H9 (cell line): ENCODE data around the gene FFAR1. TPM values are rescaled to one million over a fixed set of nuclear protein-coding genes. Genes with fewer than 3 reads are reported as not detected.

Source experiments
- DNase-seq: peaks from one replicate; pipeline ENCODE4 v3.0.0-alpha.2; 2017
- H2AFZ ChIP-seq: one replicate; pipeline ENCODE4 v1.6.1; 2013; ENCODE audit warnings: mild to moderate bottlenecking, low read length, control low read depth, moderate library complexity
- H2AK5ac ChIP-seq: 2 replicates; pipeline ENCODE4 v1.6.1; 2013; ENCODE audit warnings: low read length, control low read depth, mixed read lengths; ENCODE audit not compliant: insufficient read length
- H2BK120ac ChIP-seq: one replicate; pipeline ENCODE4 v1.6.1; 2013; ENCODE audit warnings: low read depth, mild to moderate bottlenecking, low read length, control low read depth, inconsistent platforms; ENCODE audit not compliant: poor library complexity, severe bottlenecking
- H2BK12ac ChIP-seq: 2 replicates; pipeline ENCODE4 v1.6.1; 2013; ENCODE audit warnings: low read length, control low read depth, mixed read lengths, low read depth; ENCODE audit not compliant: insufficient read length
- H2BK15ac ChIP-seq: 2 replicates; pipeline ENCODE4 v1.6.1; 2013; ENCODE audit warnings: low read depth, low read length, control low read depth
- H2BK20ac ChIP-seq: one replicate; pipeline ENCODE4 v1.6.1; 2013; ENCODE audit warnings: low read depth, mild to moderate bottlenecking, low read length, control low read depth, inconsistent platforms; ENCODE audit not compliant: poor library complexity, severe bottlenecking
- H2BK5ac ChIP-seq: 2 replicates; pipeline ENCODE4 v1.6.1; 2013; ENCODE audit warnings: low read length, control low read depth, mixed read lengths; ENCODE audit not compliant: insufficient read length
- H3K14ac ChIP-seq: 2 replicates; pipeline ENCODE4 v1.6.1; 2013; ENCODE audit warnings: low read length, control low read depth; ENCODE audit not compliant: insufficient read depth
- H3K18ac ChIP-seq: 2 replicates; pipeline ENCODE4 v1.6.1; 2013; ENCODE audit warnings: low read depth, mild to moderate bottlenecking, mixed read lengths, low read length, control low read depth; ENCODE audit not compliant: insufficient read length
- H3K23ac ChIP-seq: 2 replicates; pipeline ENCODE4 v1.6.1; 2013; ENCODE audit warnings: low read length, control low read depth, mixed read lengths, low read depth; ENCODE audit not compliant: insufficient read length
- H3K23me2 ChIP-seq: 2 replicates; pipeline ENCODE4 v1.6.1; 2013; ENCODE audit warnings: low read depth, mild to moderate bottlenecking, mixed read lengths, low read length, control low read depth; ENCODE audit not compliant: insufficient read length, poor library complexity, severe bottlenecking
- H3K27ac ChIP-seq: 2 replicates; pipeline ENCODE4 v1.5.1; 2013; ENCODE audit warnings: low read length, control low read depth, mixed read lengths, low read depth; ENCODE audit not compliant: insufficient read length
- H3K27me3 ChIP-seq: 2 replicates; pipeline ENCODE4 v1.6.1; 2013; ENCODE audit warnings: low read length, control low read depth, inconsistent platforms; ENCODE audit not compliant: insufficient read depth
- H3K4ac ChIP-seq: 2 replicates; pipeline ENCODE4 v1.6.1; 2013; ENCODE audit warnings: low read depth, mild to moderate bottlenecking, control low read depth, inconsistent platforms, low read length, moderate library complexity
- H3K4me1 ChIP-seq: 2 replicates; pipeline ENCODE4 v1.6.1; 2013; ENCODE audit warnings: low read length, control low read depth, inconsistent platforms; ENCODE audit not compliant: insufficient read depth
- H3K4me2 ChIP-seq: 2 replicates; pipeline ENCODE4 v1.6.1; 2013; ENCODE audit warnings: low read length, control low read depth, mixed read lengths; ENCODE audit not compliant: insufficient read length, insufficient read depth
- H3K56ac ChIP-seq: 2 replicates; pipeline ENCODE4 v1.6.1; 2013; ENCODE audit warnings: low read depth, mild to moderate bottlenecking, mixed read lengths, low read length, control low read depth; ENCODE audit not compliant: insufficient read length
- H3K79me1 ChIP-seq: 2 replicates; pipeline ENCODE4 v1.6.1; 2013; ENCODE audit warnings: low read depth, mild to moderate bottlenecking, moderate library complexity, low read length, control low read depth, inconsistent platforms; ENCODE audit not compliant: insufficient read depth, poor library complexity, severe bottlenecking
- H3K79me2 ChIP-seq: 2 replicates; pipeline ENCODE4 v1.6.1; 2013; ENCODE audit warnings: low read length, control low read depth, inconsistent platforms; ENCODE audit not compliant: insufficient read depth
- H3K9ac ChIP-seq: 2 replicates; pipeline ENCODE4 v1.6.1; 2013; ENCODE audit warnings: low read length, control low read depth, mixed read lengths; ENCODE audit not compliant: insufficient read length; ENCODE audit errors: extremely low read depth
- H3K9me3 ChIP-seq: one replicate; pipeline ENCODE4 v1.6.1; 2013; ENCODE audit warnings: low read depth, low read length, inconsistent platforms; ENCODE audit not compliant: control insufficient read depth
- H3T11ph ChIP-seq: one replicate; pipeline ENCODE4 v1.6.1; 2013; ENCODE audit warnings: mild to moderate bottlenecking, low read length, control low read depth, inconsistent platforms
- H4K20me1 ChIP-seq: one replicate; pipeline ENCODE4 v1.6.1; 2013; ENCODE audit not compliant: control insufficient read depth, insufficient read length, insufficient read depth
- H4K5ac ChIP-seq: 2 replicates; pipeline ENCODE4 v1.6.1; 2013; ENCODE audit warnings: low read depth, mild to moderate bottlenecking, mixed read lengths, low read length, control low read depth; ENCODE audit not compliant: insufficient read length
- H4K8ac ChIP-seq: replicated peaks from 2 replicates; pipeline ENCODE4 v1.6.1; 2013; ENCODE audit warnings: low read length, control low read depth, mixed read lengths, low read depth; ENCODE audit not compliant: insufficient read length
- H4K91ac ChIP-seq: 2 replicates; pipeline ENCODE4 v1.6.1; 2013; ENCODE audit warnings: low read depth, mild to moderate bottlenecking, moderate library complexity, mixed read lengths, low read length, control low read depth; ENCODE audit not compliant: insufficient read length
- H3K27ac Mint-ChIP-seq, 3 experiments: 2 replicates in 2 of 3; 3 replicates in 1 of 3; pipeline ENCODE4 v1.8.0; 2020 to 2021; ENCODE audit warnings: mixed read lengths in 3 of 3, mild to moderate bottlenecking in 1 of 3, moderate library complexity in 1 of 3
- H3K27me3 Mint-ChIP-seq: 2 replicates; pipeline ENCODE4 v1.8.0; 2021; ENCODE audit warnings: low read depth, mild to moderate bottlenecking, moderate library complexity, mixed read lengths
- H3K36me3 Mint-ChIP-seq, 3 experiments: 2 replicates in 2 of 3; 3 replicates in 1 of 3; pipeline ENCODE4 v1.8.0; 2020 to 2021; ENCODE audit warnings: low read depth in 3 of 3, mixed read lengths in 3 of 3; ENCODE audit not compliant: insufficient read depth in 1 of 3
- H3K4me1 Mint-ChIP-seq, 2 experiments: 2 replicates each; pipeline ENCODE4 v1.8.0; 2020; ENCODE audit warnings: mixed read lengths in 2 of 2
- H3K4me3 Mint-ChIP-seq, 2 experiments: 2 replicates in 1 of 2; 3 replicates in 1 of 2; pipeline ENCODE4 v1.8.0; 2020 to 2021; ENCODE audit warnings: mild to moderate bottlenecking in 2 of 2, mixed read lengths in 2 of 2, moderate library complexity in 1 of 2
- H3K9me3 Mint-ChIP-seq, 2 experiments: 2 replicates in 1 of 2; 3 replicates in 1 of 2; pipeline ENCODE4 v1.8.0; 2020; ENCODE audit warnings: mild to moderate bottlenecking in 2 of 2, mixed read lengths in 2 of 2, moderate library complexity in 1 of 2
- WGBS: extraction: QIAGEN DNeasy Blood & Tissue Kit; methylation state at CpG from one replicate; pipeline ENCODE4 v1.1.7; 2013; ENCODE audit warnings: missing lambda C conversion rate, low lambda C conversion rate, mixed read lengths; ENCODE audit not compliant: insufficient read length; ENCODE audit errors: extremely low coverage; 5-methylcytosine and 5-hydroxymethylcytosine counted together
- total RNA-seq: library from RNA; stranded (reverse); gene quantifications from 2 replicates; pipeline ENCODE4 v1.2.1, GENCODE V29; 2021
- TF ChIP-seq, protein P1 (sequence below): fragments of 200-600 bp; sonication (generic); conservative IDR thresholded peaks from 3 replicates; pipeline ENCODE4 v1.8.0; 2021; ENCODE audit warnings: antibody characterized with exemption, mild to moderate bottlenecking

Gene FFAR1
- total RNA-seq, 1 experiment from 2014 or later: not detected

DNA sequence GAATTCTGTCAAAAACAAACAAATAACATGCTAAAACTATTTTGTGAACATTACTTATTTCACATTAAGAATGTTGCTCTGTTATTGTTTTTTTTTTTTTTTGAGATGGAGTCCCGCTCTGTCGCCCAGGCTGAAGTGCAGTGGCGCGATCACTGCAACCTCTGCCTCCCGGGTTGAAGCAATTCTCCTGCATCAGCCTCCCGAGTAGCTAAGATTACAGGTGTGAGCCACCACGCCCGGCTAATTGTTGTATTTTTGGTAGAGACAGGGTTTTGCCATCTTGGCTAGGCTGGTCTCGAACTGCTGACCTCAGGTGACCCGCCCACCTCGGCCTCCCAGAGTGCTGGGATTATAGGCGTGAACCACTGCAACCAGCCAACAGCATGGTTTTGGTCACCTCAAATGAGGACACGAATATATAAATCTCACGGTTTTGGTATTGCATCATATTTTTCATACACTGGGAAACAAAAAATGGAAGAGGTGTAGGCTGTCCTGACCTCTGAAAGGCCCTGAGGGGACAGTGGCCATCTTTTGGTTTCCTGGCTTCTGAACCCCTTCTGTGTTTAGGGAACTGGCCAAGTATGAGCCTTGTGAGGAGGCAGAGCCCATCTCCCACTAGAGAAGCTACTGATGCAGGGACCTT, 48.7 kb downstream of the FFAR1 start:
- Histone ChIP-seq H3T11ph (no peak overlapping the region), H3K4me1 (no peaks in the 10 kb centered on the region), H3K23ac (no peak overlapping the region), H2BK20ac (no peak overlapping the region), H2AK5ac (no peak overlapping the region), H2BK120ac (no peak overlapping the region), H2BK12ac (no peak overlapping the region), H3K79me1 (no peaks in the 10 kb centered on the region), H3K14ac (no peak overlapping the region), H3K23me2 (no peaks in the 10 kb centered on the region), H3K56ac (no peak overlapping the region), H2BK5ac (no peak overlapping the region), H3K18ac (no peak overlapping the region), H4K20me1 (no peaks in the 10 kb centered on the region), H3K27ac (no peak overlapping the region), H3K9ac (no peak overlapping the region), H3K79me2 (no peaks in the 10 kb centered on the region), H4K8ac (no peak overlapping the region), H3K9me3 (no peaks in the 10 kb centered on the region), H3K4ac (no peak overlapping the region), H4K91ac (no peak overlapping the region), H2AFZ (no peak overlapping the region), H2BK15ac (no peak overlapping the region), H3K4me2 (no peak overlapping the region), H4K5ac (no peak overlapping the region), H3K27me3 (no peaks in the 10 kb centered on the region)
- TF ChIP-seq, protein P1, sequence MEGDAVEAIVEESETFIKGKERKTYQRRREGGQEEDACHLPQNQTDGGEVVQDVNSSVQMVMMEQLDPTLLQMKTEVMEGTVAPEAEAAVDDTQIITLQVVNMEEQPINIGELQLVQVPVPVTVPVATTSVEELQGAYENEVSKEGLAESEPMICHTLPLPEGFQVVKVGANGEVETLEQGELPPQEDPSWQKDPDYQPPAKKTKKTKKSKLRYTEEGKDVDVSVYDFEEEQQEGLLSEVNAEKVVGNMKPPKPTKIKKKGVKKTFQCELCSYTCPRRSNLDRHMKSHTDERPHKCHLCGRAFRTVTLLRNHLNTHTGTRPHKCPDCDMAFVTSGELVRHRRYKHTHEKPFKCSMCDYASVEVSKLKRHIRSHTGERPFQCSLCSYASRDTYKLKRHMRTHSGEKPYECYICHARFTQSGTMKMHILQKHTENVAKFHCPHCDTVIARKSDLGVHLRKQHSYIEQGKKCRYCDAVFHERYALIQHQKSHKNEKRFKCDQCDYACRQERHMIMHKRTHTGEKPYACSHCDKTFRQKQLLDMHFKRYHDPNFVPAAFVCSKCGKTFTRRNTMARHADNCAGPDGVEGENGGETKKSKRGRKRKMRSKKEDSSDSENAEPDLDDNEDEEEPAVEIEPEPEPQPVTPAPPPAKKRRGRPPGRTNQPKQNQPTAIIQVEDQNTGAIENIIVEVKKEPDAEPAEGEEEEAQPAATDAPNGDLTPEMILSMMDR: no peak
- DNase-seq: no peak
- no peak overlapping the region for H3K4me3 Mint-ChIP-seq
- H3K36me3 Mint-ChIP-seq: no peaks in the 10 kb centered on the region
- H3K4me1 Mint-ChIP-seq: peaks cover 0 to under 1% of the 10 kb centered on the region in 2 experiments; a peak in 1 of 4 replicates
- no CpG with 5 or more reads among the region's 14 CpGs for WGBS
- H3K27me3 Mint-ChIP-seq: peaks cover 2% of the 10 kb centered on the region
- no peak overlapping the region for H3K27ac Mint-ChIP-seq
- no peaks in the 10 kb centered on the region for H3K9me3 Mint-ChIP-seq
